GM12878 (cell line): Measurements from ENCODE around the gene HS6ST1. TPM values are rescaled to one million over a fixed set of nuclear protein-coding genes. Genes with fewer than 3 reads are reported as not detected.

Experiments used
- ATAC-seq: fragments of 200-7000 bp; cut with Tn5 transposase; 3 replicates; pipeline ENCODE4 v1.9.1; 2020; ENCODE audit warnings: mild to moderate bottlenecking, moderate library complexity
- BruUV-seq: library from RNA; stranded (reverse); fragments of 400-500 nt; replicated peaks from 2 replicates; lab custom pipeline; 2021; lab: Mats Ljungman, UMichigan
- CTCF ChIA-PET: fragments of 300-600 bp; sonication (Branson Sonifier 250); formaldehyde crosslinking; extraction: SDS; loops from one replicate; lab custom pipeline; 2021; ENCODE audit warnings: inconsistent platforms; lab: Yijun Ruan, JAX
- POLR2A ChIA-PET: fragments of 350-600 bp; formaldehyde crosslinking; extraction: SDS; loops from one replicate; lab custom pipeline; 2021; ENCODE audit warnings: inconsistent platforms; lab: Charles Lee
- RAD21 ChIA-PET: fragments of 300-600 bp; sonication (Branson Sonifier 250); formaldehyde crosslinking; loops from one replicate; lab custom pipeline; 2023; ENCODE audit warnings: antibody characterized with exemption; ENCODE audit not compliant: unreplicated experiment; lab: Charles Lee
- SMC1A ChIA-PET: fragments of 300-600 bp; sonication (Branson Sonifier 250); formaldehyde crosslinking; loops from one replicate; lab custom pipeline; 2023; ENCODE audit not compliant: unreplicated experiment, uncharacterized antibody; lab: Charles Lee
- DNase-seq: peaks from one replicate; pipeline ENCODE4 v3.0.0-alpha.2; 2011; ENCODE audit warnings: low read depth, low spot score
- FAIRE-seq: peaks from 3 replicates; lab custom pipeline; 2011; peaks lifted over from hg19 to GRCh38; lab: Jason Lieb, UNC
- H2AFZ ChIP-seq: 2 replicates; pipeline ENCODE4 v1.6.0; 2011; ENCODE audit warnings: low read depth, low read length, control low read depth; ENCODE audit not compliant: control insufficient read depth
- H3K27ac ChIP-seq: 2 replicates; pipeline ENCODE4 v1.5.1; 2011; ENCODE audit warnings: control low read depth; ENCODE audit not compliant: control insufficient read depth, insufficient read depth
- H3K27me3 ChIP-seq, 2 experiments: replicated peaks in 1 of 2; 2 replicates each; pipeline versions ENCODE4 v1.6.0 to v1.6.1; 2011; ENCODE audit warnings: low read length in 1 of 2; ENCODE audit not compliant: control insufficient read depth in 2 of 2, insufficient read depth in 2 of 2
- H3K36me3 ChIP-seq, 2 experiments: 2 replicates each; pipeline ENCODE4 v1.5.1; 2011; ENCODE audit warnings: low read length in 1 of 2; ENCODE audit not compliant: control insufficient read depth in 2 of 2, insufficient read depth in 2 of 2
- H3K4me1 ChIP-seq: 2 replicates; pipeline ENCODE4 v1.6.1; 2011; ENCODE audit warnings: mild to moderate bottlenecking, low read length, moderate library complexity, mixed read lengths; ENCODE audit not compliant: control insufficient read depth, insufficient read depth
- H3K4me2 ChIP-seq: 2 replicates; pipeline ENCODE4 v1.6.0; 2011; ENCODE audit warnings: control low read depth; ENCODE audit not compliant: control insufficient read depth, insufficient read depth
- H3K4me3 ChIP-seq: fragments of 200-600 bp; sonication (generic); 2 replicates; pipeline ENCODE4 v1.5.1; 2016
- H3K79me2 ChIP-seq: 2 replicates; pipeline ENCODE4 v1.6.0; 2011; ENCODE audit warnings: low read length; ENCODE audit not compliant: control insufficient read depth, insufficient read depth
- H3K9ac ChIP-seq: 2 replicates; pipeline ENCODE4 v1.8.0; 2011; ENCODE audit warnings: low read length, control low read depth, mixed read lengths; ENCODE audit not compliant: control insufficient read depth, insufficient read depth
- H3K9me3 ChIP-seq: replicated peaks from 3 replicates; pipeline ENCODE4 v1.5.1; 2011; ENCODE audit warnings: mild to moderate bottlenecking, low read length; ENCODE audit not compliant: control insufficient read depth, insufficient read depth
- H4K20me1 ChIP-seq: 2 replicates; pipeline ENCODE4 v1.6.0; 2011; ENCODE audit not compliant: control insufficient read depth, insufficient read depth
- BCLAF1 ChIP-seq: fragments of 450-650 bp; IDR thresholded peaks from 2 replicates; pipeline ENCODE4 v1.6.1; 2017; ENCODE audit warnings: antibody characterized with exemption, mild to moderate bottlenecking, moderate library complexity
- LARP7 ChIP-seq: fragments of 450-650 bp; IDR thresholded peaks from 2 replicates; pipeline ENCODE4 v1.6.1; 2017; ENCODE audit warnings: mild to moderate bottlenecking
- MTA2 ChIP-seq: fragments of 450-650 bp; IDR thresholded peaks from 2 replicates; pipeline ENCODE4 v1.6.1; 2016; ENCODE audit warnings: low read depth, mild to moderate bottlenecking, moderate library complexity
- PAX5 ChIP-seq: IDR thresholded peaks from 2 replicates; pipeline ENCODE4 v1.6.1; 2011; ENCODE audit warnings: low read depth, low read length, borderline replicate concordance
- POLR2A ChIP-seq: IDR thresholded peaks from 2 replicates; pipeline ENCODE4 v1.6.1; 2011; ENCODE audit warnings: low read depth, mild to moderate bottlenecking, low read length
- SIX5 ChIP-seq: IDR thresholded peaks from 2 replicates; pipeline ENCODE4 v1.6.1; 2011; ENCODE audit warnings: mild to moderate bottlenecking, low read depth, low read length, moderate library complexity; ENCODE audit not compliant: severe bottlenecking
- SMAD5 ChIP-seq: IDR thresholded peaks from 2 replicates; pipeline ENCODE4 v1.6.1; 2016; ENCODE audit warnings: antibody characterized with exemption, low read depth
- STAT3 ChIP-seq: IDR thresholded peaks from 2 replicates; pipeline ENCODE4 v1.6.1; 2011; ENCODE audit warnings: low read depth, low read length, improper control_type of control experiment
- SUZ12 ChIP-seq: fragments of 200-600 bp; sonication (generic); IDR thresholded peaks from one replicate; pipeline ENCODE4 v1.6.1; 2018; ENCODE audit warnings: antibody characterized with exemption, mild to moderate bottlenecking; ENCODE audit not compliant: unreplicated experiment
- TARDBP ChIP-seq: IDR thresholded peaks from 2 replicates; pipeline ENCODE4 v1.6.1; 2016; ENCODE audit warnings: borderline replicate concordance
- TBL1XR1 ChIP-seq: IDR thresholded peaks from 2 replicates; pipeline ENCODE4 v1.6.1; 2012; ENCODE audit warnings: low read depth, low read length, improper control_type of control experiment
- TCF12 ChIP-seq: IDR thresholded peaks from 2 replicates; pipeline ENCODE4 v1.6.1; 2011; ENCODE audit warnings: low read depth, mild to moderate bottlenecking, low read length
- ZNF24 ChIP-seq: fragments of 450-650 bp; IDR thresholded peaks from 2 replicates; pipeline ENCODE4 v1.6.1; 2017; ENCODE audit warnings: antibody characterized with exemption, mild to moderate bottlenecking
- ZNF384 ChIP-seq: IDR thresholded peaks from 2 replicates; pipeline ENCODE4 v1.6.1; 2012; ENCODE audit warnings: low read depth, mild to moderate bottlenecking, low read length, improper control_type of control experiment, borderline replicate concordance
- WGBS: methylation state at CpG from one replicate; pipeline ENCODE4 v1.1.6; 2016; ENCODE audit warnings: low lambda C conversion rate; ENCODE audit not compliant: insufficient replicate concordance, insufficient coverage; ENCODE audit errors: missing lambda C conversion rate; 5-methylcytosine and 5-hydroxymethylcytosine counted together
- in situ Hi-C: fragments of 300-500 bp; cut with MboI; formaldehyde crosslinking; loops from 9 replicates; pipeline ENCODE4 v1.14.3; 2018; ENCODE audit warnings: mixed read lengths
- intact Hi-C: fragments of 100-400 bp; cut with micrococcal nuclease; formaldehyde crosslinking; loops from one replicate; pipeline ENCODE4 v1.14.2; 2022; ENCODE audit not compliant: unreplicated experiment
- polyA plus RNA-seq, 11 experiments: library from polyadenylated mRNA; depleted of rRNA in 4 of 11; unstranded in 6 of 11; stranded (reverse) in 5 of 11; fragments of >200 nt; fragmentation: Nextera tagmentation in 4 of 11; fragmentation: Illumina TruSeq in 1 of 11; extraction: Ambion mirVana in 4 of 11; extraction: Trizol in 1 of 11; gene quantifications; 1 replicate in 1 of 11; 2 replicates in 10 of 11; pipeline versions ENCODE4 v1.2.1 to v1.2.3, GENCODE V29; 2011 to 2016; ENCODE audit warnings: inconsistent platforms in 2 of 11, missing spikeins in 2 of 11, low read depth in 1 of 11
- total RNA-seq, 4 experiments: library from RNA; depleted of rRNA in 3 of 4; stranded (reverse); fragments of >200 nt in 3 of 4; fragmentation: Illumina TruSeq in 1 of 4; extraction: Trizol in 1 of 4; gene quantifications; 2 replicates each; pipeline versions ENCODE4 v1.2.1 to v1.2.3, GENCODE V29; 2013 to 2021
- TF ChIP-seq, protein P1 (sequence below): fragments of 450-650 bp; IDR thresholded peaks from 2 replicates; pipeline ENCODE4 v1.6.1; 2017; ENCODE audit warnings: mild to moderate bottlenecking, low read depth, inconsistent platforms; ENCODE audit not compliant: poor library complexity, severe bottlenecking

The HS6ST1 gene
- total and polyA plus RNA-seq, 10 of the 15 experiments (the other 5 are each of a cell fraction or from before 2014, with no cell fraction given), result 0.48 to 17.0 (median 4.7) TPM

GRCh38 chr2:128285329-128285931 lies 33.2 kb downstream of the HS6ST1 start:
- TF ChIP-seq SMAD5 (no peak), STAT3 (no peak), POLR2A (no peak), BCLAF1 (no peak), SUZ12 (no peak), TCF12 (no peak), SIX5 (no peak), ZNF24 (no peak), ZNF384 (no peak), MTA2 (no peak), TBL1XR1 (no peak), LARP7 (no peak), TARDBP (no peak), PAX5 (no peak)
- TF ChIP-seq, protein P1, sequence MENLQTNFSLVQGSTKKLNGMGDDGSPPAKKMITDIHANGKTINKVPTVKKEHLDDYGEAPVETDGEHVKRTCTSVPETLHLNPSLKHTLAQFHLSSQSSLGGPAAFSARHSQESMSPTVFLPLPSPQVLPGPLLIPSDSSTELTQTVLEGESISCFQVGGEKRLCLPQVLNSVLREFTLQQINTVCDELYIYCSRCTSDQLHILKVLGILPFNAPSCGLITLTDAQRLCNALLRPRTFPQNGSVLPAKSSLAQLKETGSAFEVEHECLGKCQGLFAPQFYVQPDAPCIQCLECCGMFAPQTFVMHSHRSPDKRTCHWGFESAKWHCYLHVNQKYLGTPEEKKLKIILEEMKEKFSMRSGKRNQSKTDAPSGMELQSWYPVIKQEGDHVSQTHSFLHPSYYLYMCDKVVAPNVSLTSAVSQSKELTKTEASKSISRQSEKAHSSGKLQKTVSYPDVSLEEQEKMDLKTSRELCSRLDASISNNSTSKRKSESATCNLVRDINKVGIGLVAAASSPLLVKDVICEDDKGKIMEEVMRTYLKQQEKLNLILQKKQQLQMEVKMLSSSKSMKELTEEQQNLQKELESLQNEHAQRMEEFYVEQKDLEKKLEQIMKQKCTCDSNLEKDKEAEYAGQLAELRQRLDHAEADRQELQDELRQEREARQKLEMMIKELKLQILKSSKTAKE, result no peak
- no peaks in the 10 kb centered on the region for H3K79me2 ChIP-seq
- H3K4me2 ChIP-seq, result no peak overlapping the region
- ChIA-PET CTCF (no interaction called here), POLR2A (no interaction called here), RAD21 (no interaction called here), SMC1A (no interaction called here)
- peaks cover 0 to 3% of the 10 kb centered on the region in 2 experiments; a peak in 2 of 4 replicates for H3K36me3 ChIP-seq
- BruUV-seq, result no TSS peak
- intact Hi-C loops, result no loop called here
- H3K4me3 ChIP-seq, result no peak overlapping the region
- 87% methylated on average over 12 of the region's 12 CpGs for WGBS
- ATAC-seq (no peak), DNase-seq (no peak), FAIRE-seq (no peak)
- H2AFZ ChIP-seq, result no peak overlapping the region
- H3K9me3 ChIP-seq, result no peaks in the 10 kb centered on the region
- no peaks in the 10 kb centered on the region for H3K4me1 ChIP-seq
- H3K9ac ChIP-seq, result no peak overlapping the region
- no peaks in the 10 kb centered on the region; the same call in 1 of the 2 replicates for H4K20me1 ChIP-seq
- in situ Hi-C loops, result no loop called here
- no peaks in the 10 kb centered on the region for H3K27me3 ChIP-seq
- H3K27ac ChIP-seq, result no peak overlapping the region
